Osteocyte (in vitro differentiated cells): ENCODE results near the gene GHRHR. TPM values are rescaled to one million over a fixed set of nuclear protein-coding genes. Genes with fewer than 3 reads are reported as not detected.
A peak's percentile ranks its signal among the peaks of the same experiment; 100 is the strongest.

Source experiments
- DNase-seq: peaks from one replicate; pipeline ENCODE4 v3.0.0; 2021; ENCODE audit warnings: mixed read lengths; ENCODE audit not compliant: unreplicated experiment; ENCODE audit errors: extremely low spot score
- H3K27ac Mint-ChIP-seq: one replicate; pipeline ENCODE4 v1.8.0; 2021; ENCODE audit warnings: mild to moderate bottlenecking, mixed read lengths; ENCODE audit not compliant: unreplicated experiment
- H3K27me3 Mint-ChIP-seq: one replicate; pipeline ENCODE4 v1.8.0; 2021; ENCODE audit warnings: mixed read lengths; ENCODE audit not compliant: unreplicated experiment
- H3K36me3 Mint-ChIP-seq: one replicate; pipeline ENCODE4 v1.8.0; 2021; ENCODE audit warnings: mixed read lengths; ENCODE audit not compliant: unreplicated experiment
- H3K4me1 Mint-ChIP-seq: one replicate; pipeline ENCODE4 v1.8.0; 2021; ENCODE audit warnings: mixed read lengths; ENCODE audit not compliant: unreplicated experiment
- H3K4me3 Mint-ChIP-seq: one replicate; pipeline ENCODE4 v1.8.0; 2021; ENCODE audit warnings: mild to moderate bottlenecking, moderate library complexity, mixed read lengths; ENCODE audit not compliant: unreplicated experiment
- H3K9me3 Mint-ChIP-seq: one replicate; pipeline ENCODE4 v1.8.0; 2021; ENCODE audit warnings: mixed read lengths; ENCODE audit not compliant: unreplicated experiment
- CTCF ChIP-seq: fragments of 200-600 bp; sonication (generic); IDR thresholded peaks from 2 replicates; pipeline ENCODE4 v1.5.0; 2021; ENCODE audit warnings: antibody characterized with exemption, mild to moderate bottlenecking, moderate library complexity
- total RNA-seq: library from RNA; stranded (reverse); gene quantifications from 2 replicates; pipeline ENCODE4 v1.2.1, GENCODE V29; 2021

Gene GHRHR
- total RNA-seq, 1 donor from 2014 or later: not detected

GRCh38 chr7:30968747-30969603 lies 5.2 kb downstream of the GHRHR start:
- Mint-ChIP-seq H3K4me3 (no peak overlapping the region), H3K36me3 (no peaks in the 10 kb centered on the region), H3K27me3 (peaks cover 65% of the 10 kb centered on the region), H3K9me3 (no peaks in the 10 kb centered on the region), H3K27ac (no peak overlapping the region), H3K4me1 (no peaks in the 10 kb centered on the region)
- no peak for TF ChIP-seq CTCF
- peak; percentile 72 for DNase-seq

- Mint-ChIP-seq H3K36me3 (no peaks in the 10 kb centered on the region), H3K27me3 (peaks cover 61% of the 10 kb centered on the region), H3K4me3 (no peak overlapping the region), H3K4me1 (no peaks in the 10 kb centered on the region), H3K27ac (no peak overlapping the region), H3K9me3 (no peaks in the 10 kb centered on the region)
- DNase-seq: peak; percentile 83
- no peak for TF ChIP-seq CTCF
Measured at GRCh38 chr7:30969604-30969970, 5.8 kb downstream of the GHRHR start.

GRCh38 chr7:30970074-30970473 lies 6.3 kb downstream of the GHRHR start:
- Mint-ChIP-seq H3K4me1 (no peaks in the 10 kb centered on the region), H3K27ac (no peak overlapping the region), H3K27me3 (peaks cover 59% of the 10 kb centered on the region), H3K9me3 (no peaks in the 10 kb centered on the region), H3K36me3 (no peaks in the 10 kb centered on the region), H3K4me3 (no peak overlapping the region)
- DNase-seq: peak; percentile 62
- no peak for TF ChIP-seq CTCF

GRCh38 chr7:30970594-30971094 lies 6.9 kb downstream of the GHRHR start:
- Mint-ChIP-seq H3K27ac (no peak overlapping the region), H3K36me3 (no peaks in the 10 kb centered on the region), H3K27me3 (peaks cover 59% of the 10 kb centered on the region), H3K4me3 (no peak overlapping the region), H3K9me3 (no peaks in the 10 kb centered on the region), H3K4me1 (no peaks in the 10 kb centered on the region)
- peak; percentile 57 for DNase-seq
- no peak for TF ChIP-seq CTCF

GRCh38 chr7:30971440-30971839 lies 7.7 kb downstream of the GHRHR start:
- H3K27me3 Mint-ChIP-seq: peaks cover 60% of the 10 kb centered on the region
- H3K27ac Mint-ChIP-seq: no peak overlapping the region
- no peaks in the 10 kb centered on the region for H3K9me3 Mint-ChIP-seq
- peak; percentile 74 for DNase-seq
- no peaks in the 10 kb centered on the region for H3K36me3 Mint-ChIP-seq
- TF ChIP-seq CTCF: no peak
- no peak overlapping the region for H3K4me3 Mint-ChIP-seq
- H3K4me1 Mint-ChIP-seq: no peaks in the 10 kb centered on the region
